Breast epithelium (tissue), 3 donors: ENCODE data around the gene KHNYN.

ENCODE experiments used
- CTCF ChIP-seq, 3 donors: fragments of 450-650 bp; IDR thresholded peaks; one replicate each; pipeline ENCODE4 v1.5.1; 2016 to 2017; ENCODE audit warnings: antibody characterized with exemption in 3 of 3, mild to moderate bottlenecking in 3 of 3, moderate library complexity in 3 of 3
- POLR2A ChIP-seq: fragments of 450-650 bp; IDR thresholded peaks from one replicate; pipeline ENCODE4 v1.6.1; 2016; ENCODE audit warnings: antibody characterized with exemption, mild to moderate bottlenecking, moderate library complexity

DNA sequence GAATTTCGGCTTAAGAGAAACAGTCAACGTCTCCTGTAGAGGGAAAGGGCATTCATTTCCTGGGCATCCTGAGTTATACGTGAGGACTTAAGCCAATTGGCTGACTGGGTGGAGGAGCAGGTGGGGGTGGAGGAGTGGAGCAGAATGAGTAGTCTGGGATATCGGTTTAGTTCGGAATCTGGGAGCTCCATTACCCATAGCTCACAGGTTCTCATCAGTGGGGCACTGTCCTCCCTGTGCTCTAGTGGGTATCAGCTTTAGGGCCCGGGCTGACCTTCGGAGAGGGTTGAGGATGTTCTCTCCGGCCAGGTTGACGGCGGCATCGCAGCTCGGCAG is 12.1 kb downstream of the KHNYN start:
- TF ChIP-seq CTCF (IDR thresholded peaks at IDR 0.05) (no peak), POLR2A (no peak)
